HepG2 (cell line): Measurements from ENCODE around the gene SDK2. TPM values are rescaled to one million over a fixed set of nuclear protein-coding genes. Genes with fewer than 3 reads are reported as not detected.

Source experiments
- ATAC-seq: fragments of 200-7000 bp; cut with Tn5 transposase; 3 replicates; pipeline ENCODE4 v1.9.1; 2020; ENCODE audit warnings: mild to moderate bottlenecking, moderate library complexity
- BruUV-seq: library from RNA; stranded (reverse); fragments of 400-500 nt; replicated peaks from 2 replicates; lab custom pipeline; 2021; lab: Mats Ljungman, UMichigan
- CTCF ChIA-PET: fragments of 300-600 bp; formaldehyde crosslinking; extraction: SDS; loops from one replicate; lab custom pipeline; 2021; ENCODE audit warnings: low total read pairs, inconsistent platforms, low intra/inter-chr PET ratio; lab: Yijun Ruan, JAX
- POLR2A ChIA-PET: fragments of 350-600 bp; sonication (Branson Sonifier 250); formaldehyde crosslinking; loops from one replicate; lab custom pipeline; 2020; ENCODE audit warnings: antibody characterized with exemption, inconsistent platforms; lab: Yijun Ruan, JAX
- DNase-seq: peaks from one replicate; pipeline ENCODE4 v3.0.0-alpha.2; 2015; ENCODE audit warnings: low spot score
- FAIRE-seq: peaks from 3 replicates; lab custom pipeline; 2011; peaks lifted over from hg19 to GRCh38; lab: Jason Lieb, UNC
- H2AFZ ChIP-seq: one replicate; pipeline ENCODE4 v1.6.1; 2011; ENCODE audit warnings: low read length, inconsistent platforms
- H3K27ac ChIP-seq: fragments of 300-600 bp; 3 replicates; pipeline ENCODE4 v1.8.0; 2011; ENCODE audit warnings: mixed run types, mild to moderate bottlenecking, mixed read lengths, low read length, inconsistent platforms; ENCODE audit not compliant: insufficient read depth; ENCODE audit errors: extremely low read length
- H3K27me3 ChIP-seq, 2 experiments: fragments of 200-600 bp in 1 of 2; 2 replicates in 1 of 2; 3 replicates in 1 of 2; pipeline versions ENCODE4 v1.6.0 to v1.8.0; 2011; ENCODE audit warnings: low read length in 2 of 2, mild to moderate bottlenecking in 2 of 2, moderate library complexity in 2 of 2, inconsistent platforms in 1 of 2; ENCODE audit not compliant: insufficient read depth in 2 of 2, control insufficient read depth in 1 of 2
- H3K36me3 ChIP-seq, 2 experiments: fragments of 200-600 bp in 1 of 2; replicated peaks in 1 of 2; 2 replicates in 1 of 2; 3 replicates in 1 of 2; pipeline versions ENCODE4 v1.5.1 to v1.8.0; 2011; ENCODE audit warnings: low read length in 2 of 2, inconsistent platforms in 1 of 2; ENCODE audit not compliant: insufficient read depth in 2 of 2, control insufficient read depth in 1 of 2
- H3K4me1 ChIP-seq: 2 replicates; pipeline ENCODE4 v1.5.1; 2012; ENCODE audit warnings: low read length, inconsistent platforms; ENCODE audit not compliant: insufficient read depth
- H3K4me2 ChIP-seq: 2 replicates; pipeline ENCODE4 v1.6.0; 2011; ENCODE audit warnings: low read depth, low read length, inconsistent platforms
- H3K4me3 ChIP-seq, 3 experiments: fragments of 200-600 bp in 1 of 3; sonication (generic), shearing (Covaris generic) in 1 of 3; replicated peaks in 1 of 3; 2 replicates each; pipeline ENCODE4 v1.5.1; 2011 to 2016; ENCODE audit warnings: low read length in 3 of 3, inconsistent platforms in 2 of 3, low read depth in 2 of 3, mild to moderate bottlenecking in 2 of 3, control low read depth in 1 of 3, mixed read lengths in 1 of 3; ENCODE audit not compliant: insufficient read depth in 1 of 3
- H3K79me2 ChIP-seq: one replicate; pipeline ENCODE4 v1.6.1; 2011; ENCODE audit warnings: low read length, inconsistent platforms; ENCODE audit not compliant: insufficient read depth
- H3K9ac ChIP-seq: 2 replicates; pipeline ENCODE4 v1.6.0; 2011; ENCODE audit warnings: mild to moderate bottlenecking, low read depth, low read length, inconsistent platforms; ENCODE audit not compliant: insufficient read depth
- H3K9me3 ChIP-seq: 2 replicates; pipeline ENCODE4 v1.5.1; 2012; ENCODE audit warnings: mild to moderate bottlenecking, low read length
- H4K20me1 ChIP-seq: 2 replicates; pipeline ENCODE4 v1.6.0; 2011; ENCODE audit warnings: inconsistent platforms, mild to moderate bottlenecking, low read length, moderate library complexity; ENCODE audit not compliant: insufficient read depth
- CBX1 ChIP-seq: IDR thresholded peaks from one replicate; pipeline ENCODE4 v1.6.1; 2016; ENCODE audit warnings: antibody characterized with exemption, low read depth
- CBX2 ChIP-seq, 2 experiments: fragments of 200-600 bp in 1 of 2; sonication (generic); formaldehyde crosslinking in 1 of 2; IDR thresholded peaks; 2 replicates each; pipeline versions ENCODE4 v1.7.0 to v1.8.1; 2018 to 2022; ENCODE audit warnings: low read depth in 2 of 2, low read length in 1 of 2, mild to moderate bottlenecking in 1 of 2, missing genetic modification reagents in 1 of 2
- FLYWCH1 ChIP-seq: sonication (generic); formaldehyde crosslinking; IDR thresholded peaks from 2 replicates; pipeline ENCODE4 v1.8.1; 2023; ENCODE audit warnings: mild to moderate bottlenecking, missing genetic modification reagents
- MYNN ChIP-seq: sonication (generic); formaldehyde crosslinking; IDR thresholded peaks from 2 replicates; pipeline ENCODE4 v1.4.0; 2020; ENCODE audit warnings: mild to moderate bottlenecking, low read depth, missing genetic modification reagents
- NFIB ChIP-seq: sonication (generic); formaldehyde crosslinking; IDR thresholded peaks from 2 replicates; pipeline ENCODE4 v1.9.0; 2021; ENCODE audit warnings: missing genetic modification reagents, mild to moderate bottlenecking, borderline replicate concordance
- NFYC ChIP-seq: IDR thresholded peaks from 2 replicates; pipeline ENCODE4 v1.6.1; 2016; ENCODE audit warnings: missing genetic modification reagents, missing compliant biosample characterization
- PLSCR1 ChIP-seq: sonication (generic); formaldehyde crosslinking; IDR thresholded peaks from 2 replicates; pipeline ENCODE4 v1.5.0; 2020; ENCODE audit warnings: missing genetic modification reagents, mild to moderate bottlenecking, borderline replicate concordance
- PRMT3 ChIP-seq: sonication (generic); formaldehyde crosslinking; IDR thresholded peaks from 2 replicates; pipeline ENCODE4 v1.8.1; 2022; ENCODE audit warnings: low read depth, mild to moderate bottlenecking, moderate library complexity, missing genetic modification reagents, borderline replicate concordance
- ZFX ChIP-seq: sonication (generic); formaldehyde crosslinking; IDR thresholded peaks from 2 replicates; pipeline ENCODE4 v1.4.0; 2020; ENCODE audit warnings: mild to moderate bottlenecking, low read depth, missing genetic modification reagents, moderate library complexity
- ZKSCAN5 ChIP-seq: sonication (generic); formaldehyde crosslinking; IDR thresholded peaks from 2 replicates; pipeline ENCODE4 v1.5.1; 2020; ENCODE audit warnings: mild to moderate bottlenecking, missing genetic modification reagents
- ZNF101 ChIP-seq: sonication (generic); formaldehyde crosslinking; IDR thresholded peaks from 2 replicates; pipeline ENCODE4 v1.4.0; 2020; ENCODE audit warnings: mild to moderate bottlenecking, low read depth, missing genetic modification reagents, borderline replicate concordance
- ZNF367 ChIP-seq: sonication (generic); formaldehyde crosslinking; IDR thresholded peaks from 2 replicates; pipeline ENCODE4 v1.4.0; 2020; ENCODE audit warnings: missing genetic modification reagents, borderline replicate concordance
- ZSCAN12 ChIP-seq: sonication (generic); formaldehyde crosslinking; IDR thresholded peaks from 2 replicates; pipeline ENCODE4 v1.9.0; 2021; ENCODE audit warnings: mild to moderate bottlenecking, missing genetic modification reagents
- ZSCAN29 ChIP-seq: sonication (generic); formaldehyde crosslinking; conservative IDR thresholded peaks from 2 replicates; pipeline ENCODE4 v1.4.0; 2020; ENCODE audit warnings: mild to moderate bottlenecking, missing genetic modification reagents
- ZUFSP ChIP-seq: sonication (generic); formaldehyde crosslinking; IDR thresholded peaks from 2 replicates; pipeline ENCODE4 v1.9.0; 2021; ENCODE audit warnings: missing genetic modification reagents, mild to moderate bottlenecking, borderline replicate concordance
- WGBS: methylation state at CpG from one replicate; pipeline ENCODE4 v1.1.6; 2017; ENCODE audit warnings: low lambda C conversion rate; 5-methylcytosine and 5-hydroxymethylcytosine counted together
- in situ Hi-C: cut with HindIII; loops from 2 replicates; pipeline ENCODE4 v1.10.0; 2017; ENCODE audit warnings: low pct_unique_long_range_greater_than_20kb; ENCODE audit not compliant: extremely low pct_ligation_motif_present
- intact Hi-C: fragments of 100-400 bp; cut with micrococcal nuclease; formaldehyde crosslinking; loops from one replicate; pipeline ENCODE4 v1.10.0; 2022; ENCODE audit not compliant: unreplicated experiment
- polyA plus RNA-seq, 8 experiments: library from polyadenylated mRNA; depleted of rRNA in 3 of 8; stranded (reverse) in 7 of 8; unstranded in 1 of 8; fragments of >200 nt; fragmentation: Illumina TruSeq in 4 of 8; extraction: Trizol in 4 of 8; gene quantifications; 2 replicates each; pipeline versions ENCODE4 v1.2.1 to v1.2.3, GENCODE V29; 2011 to 2016; ENCODE audit warnings: low read depth in 4 of 8, missing spikeins in 1 of 8, mixed read lengths in 1 of 8; ENCODE audit not compliant: insufficient read depth in 1 of 8
- total RNA-seq, 5 experiments: library from RNA; depleted of rRNA; stranded (reverse); fragments of >200 nt; fragmentation: Illumina TruSeq; extraction: Trizol; gene quantifications; 2 replicates each; pipeline ENCODE4 v1.2.3, GENCODE V29; 2016; ENCODE audit warnings: low read depth in 1 of 5

Gene SDK2
- total and polyA plus RNA-seq, 2 of the 13 experiments (the other 11 are each of a cell fraction or from before 2014, with no cell fraction given), result not detected

DNA sequence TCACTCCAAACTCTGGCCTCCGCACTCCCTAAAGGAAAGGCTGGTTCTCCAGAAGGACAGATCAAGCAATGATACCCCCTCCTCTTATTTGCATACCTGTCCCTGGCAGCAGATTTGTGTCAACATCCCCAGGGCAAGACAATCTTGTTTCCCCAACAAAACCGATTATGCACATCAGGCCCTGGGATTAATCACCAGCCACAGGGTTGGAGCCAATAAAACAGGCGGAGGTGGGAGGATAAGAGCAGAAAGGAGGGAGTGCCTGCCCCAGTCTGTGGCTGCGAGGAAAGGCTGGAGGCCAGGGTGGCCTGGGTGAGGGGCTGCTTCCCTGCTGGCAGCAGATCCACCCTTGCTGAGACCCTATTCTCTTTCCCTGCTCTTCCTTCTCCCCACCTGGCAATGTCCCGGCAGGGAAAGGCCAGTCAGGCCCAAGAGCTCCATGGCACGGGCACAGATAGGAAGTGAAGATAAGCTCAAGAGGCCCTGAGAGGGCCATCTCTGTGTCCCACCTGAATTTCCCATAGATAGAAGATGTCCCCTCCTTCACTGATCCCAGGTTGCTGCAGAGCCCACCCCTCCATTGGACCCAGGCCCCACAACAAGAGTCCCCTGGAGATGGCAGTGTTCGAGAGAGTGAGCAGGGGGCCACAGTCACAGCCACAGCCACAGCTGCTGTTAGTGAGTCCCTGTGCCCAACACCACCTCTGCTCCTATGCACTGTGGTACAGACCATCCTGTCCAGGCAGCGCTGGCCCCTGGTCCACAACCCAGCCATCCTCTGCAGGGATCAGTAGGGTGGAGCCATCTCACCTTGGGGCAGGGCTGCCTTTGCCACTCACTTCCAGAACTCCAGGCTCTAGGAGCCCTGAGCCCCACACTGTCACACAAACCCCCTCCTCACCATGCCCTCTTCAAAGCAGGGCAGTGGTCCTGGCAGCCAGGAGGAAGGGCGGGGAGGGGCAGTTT is 137.5 kb downstream of the SDK2 start (continued):
- no peak for TF ChIP-seq ZNF101 (CRISPR knock-in tag)
- no peak for TF ChIP-seq CBX1
- TF ChIP-seq ZKSCAN5 (CRISPR knock-in tag), result no peak

- 4% methylated on average over 2 of the region's 2 CpGs for WGBS
- H3K4me1 ChIP-seq, result no peaks in the 10 kb centered on the region
- TF ChIP-seq ZSCAN29 (no peak), ZFX (CRISPR knock-in tag) (no peak), ZUFSP (no peak), ZSCAN12 (no peak), PLSCR1 (no peak), NFYC (CRISPR knock-in tag) (no peak), MYNN (CRISPR knock-in tag) (no peak), CBX2 (IDR thresholded peaks at IDR 0.05; ENCODE audit: low read depth, low read length) (no peak), CBX2 (CRISPR knock-in tag; IDR thresholded peaks at IDR 0.05; ENCODE audit: low read depth) (no peak), NFIB (CRISPR knock-in tag) (no peak), ZNF367 (CRISPR knock-in tag) (no peak), FLYWCH1 (CRISPR knock-in tag) (no peak), PRMT3 (CRISPR knock-in tag) (no peak)
- no peak overlapping the region for H3K4me3 ChIP-seq
- no peak overlapping the region for H3K4me2 ChIP-seq
- H3K9me3 ChIP-seq, result no peaks in the 10 kb centered on the region
- H3K79me2 ChIP-seq, result no peaks in the 10 kb centered on the region
- no peaks in the 10 kb centered on the region for H3K36me3 ChIP-seq
- FAIRE-seq (no peak), ATAC-seq (no peak), DNase-seq (no peak)
- ChIA-PET CTCF (no interaction called here), POLR2A (no interaction called here)
- peaks cover 5 to 32% of the 10 kb centered on the region in 2 experiments; a peak in 4 of 5 replicates for H3K27me3 ChIP-seq
- intact Hi-C loops (no loop called here), in situ Hi-C loops (no loop called here)
- H4K20me1 ChIP-seq, result no peaks in the 10 kb centered on the region
- BruUV-seq, result no TSS peak
- H3K27ac ChIP-seq, result no peak overlapping the region
- H3K9ac ChIP-seq, result no peak overlapping the region
- H2AFZ ChIP-seq, result no peak overlapping the region
Measured at GRCh38 chr17:73503560-73503959, 140.7 kb downstream of the SDK2 start.
